ENCODE data around the gene TNFAIP2. TPM values are rescaled to one million over a fixed set of nuclear protein-coding genes. Genes with fewer than 3 reads are reported as not detected.

Gene TNFAIP2
- total RNA-seq, 1 experiment from 2014 or later: 8.1 TPM

GRCh38 chr14:103130017-103130764, 6.9 kb downstream of the TNFAIP2 start:
- no peak for DNase-seq
- no peaks in the 10 kb centered on the region for H3K27me3 ChIP-seq (replicated peaks; ENCODE audit: control insufficient read depth, insufficient read depth, low read length)
- no peaks in the 10 kb centered on the region for H3K36me3 Mint-ChIP-seq (ENCODE audit: insufficient read depth, unreplicated experiment)
- H3K36me3 ChIP-seq (ENCODE audit: control insufficient read depth, insufficient read depth, low read length): no peaks in the 10 kb centered on the region
- POLR2A ChIA-PET: no interaction called here
- peaks cover 7% of the 10 kb centered on the region for H3K4me1 ChIP-seq
- no TSS peak for BruUV-seq (replicated peaks)
- no peak overlapping the region for H3K4me3 ChIP-seq (ENCODE audit: low read depth, low read length)
- CTCF ChIA-PET: interaction anchor here (0.6 to 0.7 kb wide), 2 partner anchors 26 to 364 kb away, joined by 3 read pairs; no protein-coding TSS in a partner anchor
- no peak for TF ChIP-seq CTCF (IDR thresholded peaks at IDR 0.05; ENCODE audit: insufficient read depth in 1 of 2, low read depth in 1 of 2, low read length in 1 of 2, severe bottlenecking in 1 of 2, unreplicated experiment in 1 of 2)
- H3K9me3 Mint-ChIP-seq (ENCODE audit: unreplicated experiment): no peaks in the 10 kb centered on the region
- no peaks in the 10 kb centered on the region for H3K27me3 Mint-ChIP-seq (ENCODE audit: insufficient read depth, unreplicated experiment)
- H3K4me1 Mint-ChIP-seq (ENCODE audit: low read depth, unreplicated experiment): peaks cover 6% of the 10 kb centered on the region
- intact Hi-C loops (cut with micrococcal nuclease; ENCODE audit: unreplicated experiment): no loop called here
- H3K9me3 ChIP-seq: no peaks in the 10 kb centered on the region
- H3K4me3 Mint-ChIP-seq (ENCODE audit: unreplicated experiment): no peak overlapping the region
- H3K27ac Mint-ChIP-seq (ENCODE audit: unreplicated experiment): peak overlapping the region; percentile 2

- Histone ChIP-seq H3K36me3 (ENCODE audit: control insufficient read depth, insufficient read depth, low read length) (no peaks in the 10 kb centered on the region), H3K4me3 (ENCODE audit: low read depth, low read length) (no peak overlapping the region), H3K4me1 (peaks cover 7% of the 10 kb centered on the region), H3K27me3 (replicated peaks; ENCODE audit: control insufficient read depth, insufficient read depth, low read length) (no peaks in the 10 kb centered on the region), H3K9me3 (no peaks in the 10 kb centered on the region)
- no peak for TF ChIP-seq CTCF (IDR thresholded peaks at IDR 0.05; ENCODE audit: insufficient read depth in 1 of 2, low read depth in 1 of 2, low read length in 1 of 2, severe bottlenecking in 1 of 2, unreplicated experiment in 1 of 2)
- POLR2A ChIA-PET: no interaction called here
- no peaks in the 10 kb centered on the region for H3K36me3 Mint-ChIP-seq (ENCODE audit: insufficient read depth, unreplicated experiment)
- intact Hi-C loops (cut with micrococcal nuclease; ENCODE audit: unreplicated experiment): no loop called here
- H3K27ac Mint-ChIP-seq (ENCODE audit: unreplicated experiment): peak overlapping the region; percentile 2
- BruUV-seq (replicated peaks): no TSS peak
- H3K4me3 Mint-ChIP-seq (ENCODE audit: unreplicated experiment): no peak overlapping the region
- H3K27me3 Mint-ChIP-seq (ENCODE audit: insufficient read depth, unreplicated experiment): no peaks in the 10 kb centered on the region
- peaks cover 6% of the 10 kb centered on the region for H3K4me1 Mint-ChIP-seq (ENCODE audit: low read depth, unreplicated experiment)
- no peak for DNase-seq
- CTCF ChIA-PET: no interaction called here
- H3K9me3 Mint-ChIP-seq (ENCODE audit: unreplicated experiment): no peaks in the 10 kb centered on the region
These were observed 7.7 kb downstream of the TNFAIP2 start for GRCh38 chr14:103130965-103131364.

- no peak for DNase-seq
- no peaks in the 10 kb centered on the region for H3K36me3 Mint-ChIP-seq (ENCODE audit: insufficient read depth, unreplicated experiment)
- peaks cover under 1% of the 10 kb centered on the region for H3K4me1 Mint-ChIP-seq (ENCODE audit: low read depth, unreplicated experiment)
- H3K27me3 Mint-ChIP-seq (ENCODE audit: insufficient read depth, unreplicated experiment): no peaks in the 10 kb centered on the region
- no TSS peak for BruUV-seq (replicated peaks)
- H3K4me3 Mint-ChIP-seq (ENCODE audit: unreplicated experiment): no peak overlapping the region
- H3K27ac Mint-ChIP-seq (ENCODE audit: unreplicated experiment): peak overlapping the region; percentile 2
- Histone ChIP-seq H3K9me3 (no peaks in the 10 kb centered on the region), H3K4me1 (peaks cover 7% of the 10 kb centered on the region), H3K27me3 (replicated peaks; ENCODE audit: control insufficient read depth, insufficient read depth, low read length) (no peaks in the 10 kb centered on the region), H3K4me3 (ENCODE audit: low read depth, low read length) (no peak overlapping the region), H3K36me3 (ENCODE audit: control insufficient read depth, insufficient read depth, low read length) (no peaks in the 10 kb centered on the region)
- POLR2A ChIA-PET: no interaction called here
- H3K9me3 Mint-ChIP-seq (ENCODE audit: unreplicated experiment): no peaks in the 10 kb centered on the region
- intact Hi-C loops (cut with micrococcal nuclease; ENCODE audit: unreplicated experiment): no loop called here
- no peak for TF ChIP-seq CTCF (IDR thresholded peaks at IDR 0.05; ENCODE audit: insufficient read depth in 1 of 2, low read depth in 1 of 2, low read length in 1 of 2, severe bottlenecking in 1 of 2, unreplicated experiment in 1 of 2)
- CTCF ChIA-PET: no interaction called here
These were observed 8.3 kb downstream of the TNFAIP2 start for GRCh38 chr14:103131580-103131979.

All from Caco-2 (cell line).